Mammary epithelial cell (primary cell): ENCODE measurements around the gene TMEM50A.
"Not testable (repeated sequence)": the region's sequence is repeated elsewhere in the genome, so short reads cannot be mapped to it uniquely, and the experiment has no call there.

ENCODE experiments used
- CTCF ChIP-seq, 2 donors: IDR thresholded peaks in 1 of 2; conservative IDR thresholded peaks in 1 of 2; 2 replicates each; pipeline ENCODE4 v1.5.1; 2011 to 2012; ENCODE audit warnings: inconsistent platforms in 2 of 2, low read length in 2 of 2, mild to moderate bottlenecking in 2 of 2, control low read depth in 1 of 2, low read depth in 1 of 2; ENCODE audit not compliant: insufficient read depth in 1 of 2; ENCODE audit errors: extremely low read depth in 1 of 2
- EZH2 ChIP-seq: IDR thresholded peaks from 2 replicates; pipeline ENCODE4 v1.6.1; 2012; ENCODE audit warnings: low read length, inconsistent platforms, borderline replicate concordance

GRCh38 chr1:25402947-25403803 lies 65.0 kb downstream of the TMEM50A start:
- TF ChIP-seq CTCF (conservative IDR thresholded peaks at IDR 0.05 in 1 of 2, IDR thresholded peaks at IDR 0.05 in 1 of 2; ENCODE audit: extremely low read depth in 1 of 2, insufficient read depth in 1 of 2, low read depth in 1 of 2, low read length in 2 of 2) = peak in 1 of 2 donors; percentile 22
- TF ChIP-seq EZH2 = not testable (repeated sequence)
